ENCODE results near the gene DENND4C.

GRCh38 chr9:19331877-19332276 lies 101.4 kb downstream of the DENND4C start:
- TF ChIP-seq CTCF (IDR thresholded peaks at IDR 0.05; ENCODE audit: low read depth, low read length), result no peak
- TF ChIP-seq EZH2phosphoT487 (IDR thresholded peaks at IDR 0.05; ENCODE audit: low read depth), result no peak
